ENCODE results near the gene ENO2. TPM values are rescaled to one million over a fixed set of nuclear protein-coding genes. Genes with fewer than 3 reads are reported as not detected.

Gene ENO2
- total RNA-seq, 1 experiment from 2014 or later: 138 TPM

DNA sequence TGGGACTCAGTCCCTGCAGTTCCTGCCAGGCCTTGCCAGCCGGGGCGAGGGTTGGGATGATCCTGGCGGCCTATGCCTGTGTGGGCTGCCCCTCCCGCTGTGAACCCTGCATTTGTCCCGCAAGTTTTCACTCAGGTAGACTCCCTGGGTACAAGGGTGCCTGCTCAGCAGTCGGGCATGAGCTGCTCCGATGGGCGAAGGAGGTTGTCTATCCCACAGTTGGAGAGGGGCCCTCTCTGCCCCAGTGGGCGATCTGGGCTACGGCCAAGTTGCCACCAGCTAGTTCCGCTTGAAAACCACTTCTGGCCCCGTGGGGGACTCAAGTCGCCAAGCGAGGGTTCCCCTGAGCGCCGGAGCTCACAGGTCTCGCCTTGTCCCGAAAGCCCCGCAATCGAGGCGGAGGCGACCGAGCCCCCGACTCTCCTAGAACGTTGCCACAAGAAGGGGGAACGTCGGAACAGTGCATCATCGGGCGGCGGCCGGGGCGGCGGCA, 47.4 kb upstream of the ENO2 start:
- Histone ChIP-seq H3K9me3 (ENCODE audit: low read depth, low read length, poor library complexity, severe bottlenecking) (no peaks in the 10 kb centered on the region), H3K27me3 (replicated peaks; ENCODE audit: insufficient read depth, low read depth, low read length, poor library complexity) (no peaks in the 10 kb centered on the region), H3K4me1 (ENCODE audit: insufficient read depth, low read length, poor library complexity, severe bottlenecking) (peaks cover 31% of the 10 kb centered on the region), H3K36me3 (ENCODE audit: insufficient read depth, low read length, poor library complexity, severe bottlenecking) (peaks cover 67% of the 10 kb centered on the region), H3K4me3 (ENCODE audit: low read depth, low read length, poor library complexity, severe bottlenecking) (peak overlapping the region; percentile 100), H3K27ac (ENCODE audit: low read depth, low read length, poor library complexity, severe bottlenecking) (peak overlapping the region; percentile 99)
- POLR2A ChIA-PET (ENCODE audit: low non-redundant PET): interaction anchor here (0.6 to 0.8 kb wide), 2 partner anchors 35 to 144 kb away, joined by 3 to 4 read pairs; no protein-coding TSS in a partner anchor
- no TSS peak for BruUV-seq (replicated peaks)
- intact Hi-C loops (cut with micrococcal nuclease; ENCODE audit: unreplicated experiment): loop anchor here (2.0 kb wide), 1 partner anchor 14 kb away; the partner anchor contains the start of gene USP5
- no peak for DNase-seq (ENCODE audit: low spot score)
- TF ChIP-seq, protein P1, sequence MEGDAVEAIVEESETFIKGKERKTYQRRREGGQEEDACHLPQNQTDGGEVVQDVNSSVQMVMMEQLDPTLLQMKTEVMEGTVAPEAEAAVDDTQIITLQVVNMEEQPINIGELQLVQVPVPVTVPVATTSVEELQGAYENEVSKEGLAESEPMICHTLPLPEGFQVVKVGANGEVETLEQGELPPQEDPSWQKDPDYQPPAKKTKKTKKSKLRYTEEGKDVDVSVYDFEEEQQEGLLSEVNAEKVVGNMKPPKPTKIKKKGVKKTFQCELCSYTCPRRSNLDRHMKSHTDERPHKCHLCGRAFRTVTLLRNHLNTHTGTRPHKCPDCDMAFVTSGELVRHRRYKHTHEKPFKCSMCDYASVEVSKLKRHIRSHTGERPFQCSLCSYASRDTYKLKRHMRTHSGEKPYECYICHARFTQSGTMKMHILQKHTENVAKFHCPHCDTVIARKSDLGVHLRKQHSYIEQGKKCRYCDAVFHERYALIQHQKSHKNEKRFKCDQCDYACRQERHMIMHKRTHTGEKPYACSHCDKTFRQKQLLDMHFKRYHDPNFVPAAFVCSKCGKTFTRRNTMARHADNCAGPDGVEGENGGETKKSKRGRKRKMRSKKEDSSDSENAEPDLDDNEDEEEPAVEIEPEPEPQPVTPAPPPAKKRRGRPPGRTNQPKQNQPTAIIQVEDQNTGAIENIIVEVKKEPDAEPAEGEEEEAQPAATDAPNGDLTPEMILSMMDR (conservative IDR thresholded peaks at IDR 0.05; ENCODE audit: low read depth, low read length): no peak
- no peak for TF ChIP-seq EZH2 (IDR thresholded peaks at IDR 0.05; ENCODE audit: borderline replicate concordance, low read depth, low read length, poor library complexity, severe bottlenecking)
- CTCF ChIA-PET: interaction anchor here (0.6 to 0.7 kb wide), 2 partner anchors 114 to 924 kb away, joined by 4 to 6 read pairs; partner anchors contain the start of gene MLF2

DNA sequence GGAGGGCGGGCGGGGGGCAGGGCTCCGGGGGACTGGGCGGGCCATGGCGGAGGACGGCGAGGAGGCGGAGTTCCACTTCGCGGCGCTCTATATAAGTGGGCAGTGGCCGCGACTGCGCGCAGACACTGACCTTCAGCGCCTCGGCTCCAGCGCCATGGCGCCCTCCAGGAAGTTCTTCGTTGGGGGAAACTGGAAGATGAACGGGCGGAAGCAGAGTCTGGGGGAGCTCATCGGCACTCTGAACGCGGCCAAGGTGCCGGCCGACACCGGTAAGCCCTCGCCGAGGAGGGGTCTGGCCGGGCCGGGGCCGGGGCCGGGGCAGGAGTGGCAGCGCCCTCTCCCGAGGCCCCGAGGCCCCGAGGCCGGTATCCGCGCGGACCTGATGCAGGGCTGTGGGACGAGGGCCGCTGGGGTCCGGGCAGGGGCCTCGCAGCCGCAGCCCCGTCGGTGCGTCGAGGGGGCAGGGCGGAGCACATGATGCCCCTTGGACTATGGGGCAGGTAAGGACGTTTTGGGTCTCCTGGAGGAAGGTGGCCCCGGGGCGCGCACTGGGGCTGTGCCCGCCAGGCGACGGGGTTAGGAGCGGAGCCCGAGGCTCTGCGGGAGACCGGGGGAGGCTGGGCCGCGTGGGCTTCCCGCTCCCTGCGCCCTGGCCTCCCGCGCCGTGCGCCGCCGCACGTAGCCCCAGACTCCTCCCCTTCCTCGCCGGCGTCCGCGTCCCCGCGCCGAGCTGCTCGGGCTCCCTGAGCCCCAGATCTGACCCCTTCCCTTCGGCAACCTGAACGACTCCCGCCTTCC, 46.8 kb upstream of the ENO2 start, which contains the start of gene TPI1:
TPI1 (plus strand) TSS at position 119 of the 798 bp plus-strand sequence; CDS start at position 155, 36 bp downstream.
- Histone ChIP-seq H3K4me1 (ENCODE audit: insufficient read depth, low read length, poor library complexity, severe bottlenecking) (peaks cover 34% of the 10 kb centered on the region), H3K36me3 (ENCODE audit: insufficient read depth, low read length, poor library complexity, severe bottlenecking) (peaks cover 62% of the 10 kb centered on the region)
- POLR2A ChIA-PET (ENCODE audit: low non-redundant PET): interaction anchor here (0.6 to 0.8 kb wide), 2 partner anchors 15 to 144 kb away, joined by 3 to 4 read pairs; no protein-coding TSS in a partner anchor

More for the DNA sequence above, 46.8 kb upstream of the ENO2 start, which contains the start of gene TPI1:
- Histone ChIP-seq H3K27me3 (replicated peaks; ENCODE audit: insufficient read depth, low read depth, low read length, poor library complexity) (no peaks in the 10 kb centered on the region), H3K9me3 (ENCODE audit: low read depth, low read length, poor library complexity, severe bottlenecking) (no peaks in the 10 kb centered on the region), H3K27ac (ENCODE audit: low read depth, low read length, poor library complexity, severe bottlenecking) (peak within 1 kb of the TSS; percentile 99), H3K4me3 (ENCODE audit: low read depth, low read length, poor library complexity, severe bottlenecking) (peak within 1 kb of the TSS; percentile 100)
- no TSS peak for BruUV-seq (replicated peaks)
- CTCF ChIA-PET: interaction anchor here (0.6 to 1.6 kb wide), 3 partner anchors 114 to 923 kb away, joined by 4 to 6 read pairs (median 6); partner anchors contain the start of gene MLF2
- peak; percentile 80 for DNase-seq (ENCODE audit: low spot score)
- intact Hi-C loops (cut with micrococcal nuclease; ENCODE audit: unreplicated experiment): loop anchor here (2.0 kb wide), 1 partner anchor 15 kb away; the partner anchor contains the start of gene USP5
- TF ChIP-seq EZH2 (IDR thresholded peaks at IDR 0.05; ENCODE audit: borderline replicate concordance, low read depth, low read length, poor library complexity, severe bottlenecking): no peak
- TF ChIP-seq, protein P1 (conservative IDR thresholded peaks at IDR 0.05; ENCODE audit: low read depth, low read length): no peak

All from A673 (cell line).